ENCODE measurements around the gene ABCA4.
"Not testable (repeated sequence)": the region's sequence is repeated elsewhere in the genome, so short reads cannot be mapped to it uniquely, and the experiment has no call there.

ABCA4 gene

DNA sequence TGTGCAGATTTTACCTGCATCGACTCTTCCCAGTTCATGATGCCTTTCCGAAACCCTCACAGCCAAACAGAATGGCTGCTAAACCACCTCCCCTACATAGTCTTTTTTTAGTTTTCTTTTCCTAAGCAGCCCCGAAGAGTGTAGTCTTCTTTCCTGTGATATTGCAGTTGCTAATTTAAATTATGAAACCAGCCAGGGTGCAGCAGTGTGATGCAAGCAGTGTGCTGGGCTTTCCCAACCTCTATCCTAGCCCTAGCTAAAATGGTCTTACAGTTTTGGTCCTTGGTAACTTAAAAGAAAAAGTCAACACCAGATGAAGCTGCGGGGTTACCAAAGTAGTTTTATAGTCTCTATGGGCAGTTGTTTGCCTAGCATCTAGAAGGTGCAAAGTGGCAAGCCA is 129.7 kb downstream of the ABCA4 start:
- no peak overlapping the region for H3K4me3 Mint-ChIP-seq
- peaks cover 8% of the 10 kb centered on the region for H3K4me1 Mint-ChIP-seq
- ATAC-seq (replicated peaks; ENCODE audit: extremely low read depth, poor library complexity, severe bottlenecking): no peak

GRCh38 chr1:93990477-93990876 is 130.5 kb downstream of the ABCA4 start:
- not testable (repeated sequence) for H3K4me1 Mint-ChIP-seq; ATAC-seq (replicated peaks; ENCODE audit: extremely low read depth, poor library complexity, severe bottlenecking)

More for the DNA sequence above, 129.7 kb downstream of the ABCA4 start:
- no peak overlapping the region for H3K27ac Mint-ChIP-seq (ENCODE audit: low read depth)
- H3K36me3 Mint-ChIP-seq (ENCODE audit: insufficient read depth): no peaks in the 10 kb centered on the region
- H3K9me3 Mint-ChIP-seq: no peaks in the 10 kb centered on the region
- no peak for DNase-seq (ENCODE audit: low spot score in 2 of 2)
- H3K27me3 Mint-ChIP-seq: peaks cover 46% of the 10 kb centered on the region

GRCh38 chr1:93990010-93990409 is 130.9 kb downstream of the ABCA4 start:
- ATAC-seq (replicated peaks; ENCODE audit: extremely low read depth, poor library complexity, severe bottlenecking) (no peak), DNase-seq (ENCODE audit: low spot score in 2 of 2) (no peak)
- H3K36me3 Mint-ChIP-seq (ENCODE audit: insufficient read depth): no peaks in the 10 kb centered on the region
- peaks cover 57% of the 10 kb centered on the region for H3K27me3 Mint-ChIP-seq
- H3K4me1 Mint-ChIP-seq: no peaks in the 10 kb centered on the region
- no peaks in the 10 kb centered on the region for H3K9me3 Mint-ChIP-seq
- H3K27ac Mint-ChIP-seq (ENCODE audit: low read depth): peak overlapping the region; percentile 33
- H3K4me3 Mint-ChIP-seq: no peak overlapping the region

More at GRCh38 chr1:93990477-93990876, 130.5 kb downstream of the ABCA4 start:
- not testable (repeated sequence) for H3K9me3 Mint-ChIP-seq; H3K4me3 Mint-ChIP-seq; H3K36me3 Mint-ChIP-seq (ENCODE audit: insufficient read depth); DNase-seq (ENCODE audit: low spot score in 2 of 2)
- peak overlapping the region; percentile 33 for H3K27ac Mint-ChIP-seq (ENCODE audit: low read depth)
- peaks cover 53% of the 10 kb centered on the region for H3K27me3 Mint-ChIP-seq

GRCh38 chr1:93989601-93990000 is 131.3 kb downstream of the ABCA4 start:
- no peaks in the 10 kb centered on the region for H3K36me3 Mint-ChIP-seq (ENCODE audit: insufficient read depth)
- H3K27ac Mint-ChIP-seq (ENCODE audit: low read depth): no peak overlapping the region
- H3K4me3 Mint-ChIP-seq: no peak overlapping the region
- no peaks in the 10 kb centered on the region for H3K9me3 Mint-ChIP-seq
- no peak for DNase-seq (ENCODE audit: low spot score in 2 of 2)
- no peaks in the 10 kb centered on the region for H3K4me1 Mint-ChIP-seq
- no peak for ATAC-seq (replicated peaks; ENCODE audit: extremely low read depth, poor library complexity, severe bottlenecking)
- peaks cover 62% of the 10 kb centered on the region for H3K27me3 Mint-ChIP-seq

DNA sequence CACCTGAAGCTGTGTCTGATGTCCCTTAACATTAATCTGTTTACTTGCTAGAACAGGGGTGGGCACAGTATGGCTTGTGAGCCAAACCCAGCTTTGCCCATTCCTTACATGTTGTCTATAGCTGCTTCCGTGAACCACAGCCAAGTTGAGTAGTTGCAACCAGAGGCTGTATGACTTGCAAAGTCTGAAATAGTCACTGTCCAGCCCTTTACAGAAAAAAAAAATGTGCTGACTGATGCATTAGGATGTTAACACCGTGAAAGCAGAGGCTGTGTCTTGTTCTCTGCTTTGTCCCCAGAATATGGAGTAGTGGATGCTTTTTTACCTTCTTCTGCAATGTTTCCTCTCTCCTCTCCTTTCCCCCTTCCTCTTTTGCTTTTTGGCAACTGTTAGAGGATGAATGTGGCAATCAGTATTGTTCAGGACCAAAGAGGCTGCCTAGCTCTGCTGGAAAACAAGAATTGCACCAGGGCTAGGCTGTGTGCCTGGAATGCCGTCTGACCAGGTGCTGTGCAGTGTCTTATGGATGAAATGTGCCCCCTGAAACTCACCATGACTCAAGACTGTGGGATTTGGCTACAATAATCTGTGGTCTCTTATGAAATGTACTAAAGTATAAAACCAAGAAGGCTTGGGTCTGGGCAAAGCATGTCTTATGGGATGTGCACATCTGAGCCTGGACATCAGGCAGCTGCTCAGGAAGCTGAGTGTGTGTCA is 132.2 kb downstream of the ABCA4 start:
- Mint-ChIP-seq H3K4me3 (no peak overlapping the region), H3K4me1 (no peaks in the 10 kb centered on the region), H3K27me3 (peaks cover 68% of the 10 kb centered on the region), H3K36me3 (ENCODE audit: insufficient read depth) (no peaks in the 10 kb centered on the region), H3K27ac (ENCODE audit: low read depth) (no peak overlapping the region), H3K9me3 (no peaks in the 10 kb centered on the region)
- DNase-seq (ENCODE audit: low spot score in 2 of 2) (no peak), ATAC-seq (replicated peaks; ENCODE audit: extremely low read depth, poor library complexity, severe bottlenecking) (no peak)

DNA sequence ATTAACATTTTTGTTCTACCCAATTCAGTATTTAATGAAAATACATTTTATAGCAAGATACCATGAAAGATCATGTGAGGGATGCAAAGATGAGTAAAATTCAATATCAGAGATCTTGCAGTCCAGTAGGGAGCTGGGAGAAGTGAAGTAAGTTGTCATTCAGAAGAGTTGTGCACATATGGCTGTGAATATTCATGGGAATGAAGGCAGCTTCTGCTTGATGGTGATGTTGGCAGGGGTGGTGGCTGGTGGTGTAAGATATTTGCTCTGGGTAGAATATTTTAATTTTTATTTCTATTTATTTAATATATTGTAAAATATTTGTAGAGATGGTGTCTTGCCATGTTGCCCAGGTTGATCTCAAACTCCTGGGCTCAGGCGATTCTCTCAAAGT is 139.7 kb downstream of the ABCA4 start:
- DNase-seq (ENCODE audit: low spot score in 2 of 2) (no peak), ATAC-seq (replicated peaks; ENCODE audit: extremely low read depth, poor library complexity, severe bottlenecking) (no peak)
- Mint-ChIP-seq H3K27me3 (peaks cover 23% of the 10 kb centered on the region), H3K27ac (ENCODE audit: low read depth) (no peak overlapping the region), H3K9me3 (no peaks in the 10 kb centered on the region), H3K4me3 (no peak overlapping the region), H3K4me1 (no peaks in the 10 kb centered on the region), H3K36me3 (ENCODE audit: insufficient read depth) (no peaks in the 10 kb centered on the region)

DNA sequence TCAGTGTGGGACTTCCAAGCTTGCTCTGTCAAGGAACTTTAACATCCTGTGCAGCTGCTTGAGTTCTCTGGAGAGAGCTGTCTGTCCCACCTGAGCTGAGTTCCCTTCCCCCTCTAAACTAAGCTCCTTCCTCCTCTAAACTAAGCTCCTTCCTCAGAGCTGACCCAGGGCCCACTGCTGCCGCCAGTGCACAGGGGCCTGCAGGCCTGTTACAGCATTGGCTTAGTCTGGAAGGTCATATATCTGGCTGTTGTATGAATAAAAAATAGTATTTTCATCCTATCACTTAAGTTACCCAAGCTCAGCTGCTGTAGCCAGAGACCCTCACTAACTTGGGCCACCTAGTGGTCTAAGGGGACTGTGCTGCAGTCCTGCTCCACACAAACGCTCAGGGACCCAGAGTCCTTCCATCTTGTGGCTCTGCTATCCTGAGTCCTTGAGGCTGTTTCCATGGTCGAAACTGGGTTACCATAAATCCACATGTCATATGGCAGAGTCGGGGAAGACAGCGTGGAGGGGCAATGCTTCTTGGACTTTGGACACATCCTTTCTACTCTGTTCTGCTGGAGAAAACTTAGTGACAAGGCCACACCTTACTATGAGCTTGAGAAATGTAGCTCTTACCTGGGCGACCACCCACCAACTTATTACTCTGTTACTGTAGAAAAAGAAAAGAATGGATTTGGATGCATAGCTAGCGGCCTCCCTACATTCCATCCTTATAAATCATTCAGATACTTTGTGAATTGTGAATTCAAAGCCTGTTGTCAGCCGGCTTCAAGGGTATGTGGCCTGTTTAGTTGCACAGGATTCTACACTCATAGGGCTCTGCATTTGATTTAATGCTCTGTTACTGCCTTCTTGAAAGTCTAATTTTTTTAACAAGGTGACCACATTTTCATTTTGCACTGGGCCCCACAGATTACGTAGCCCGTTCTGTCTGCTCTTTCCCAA is 140.4 kb downstream of the ABCA4 start:
- ATAC-seq (replicated peaks; ENCODE audit: extremely low read depth, poor library complexity, severe bottlenecking) (no peak), DNase-seq (ENCODE audit: low spot score in 2 of 2) (no peak)
- H3K9me3 Mint-ChIP-seq: no peaks in the 10 kb centered on the region
- H3K27me3 Mint-ChIP-seq: peaks cover 18% of the 10 kb centered on the region
- H3K27ac Mint-ChIP-seq (ENCODE audit: low read depth): no peak overlapping the region
- no peaks in the 10 kb centered on the region for H3K4me1 Mint-ChIP-seq
- H3K4me3 Mint-ChIP-seq: no peak overlapping the region
- no peaks in the 10 kb centered on the region for H3K36me3 Mint-ChIP-seq (ENCODE audit: insufficient read depth)

- Mint-ChIP-seq H3K36me3 (ENCODE audit: insufficient read depth) (no peaks in the 10 kb centered on the region), H3K27ac (ENCODE audit: low read depth) (no peak overlapping the region), H3K9me3 (no peaks in the 10 kb centered on the region), H3K27me3 (peaks cover 10% of the 10 kb centered on the region), H3K4me3 (no peak overlapping the region), H3K4me1 (no peaks in the 10 kb centered on the region)
- ATAC-seq (replicated peaks; ENCODE audit: extremely low read depth, poor library complexity, severe bottlenecking) (no peak), DNase-seq (ENCODE audit: low spot score in 2 of 2) (no peak)
Measured at GRCh38 chr1:93979718-93980319, 141.1 kb downstream of the ABCA4 start.

GRCh38 chr1:93979040-93979717 is 141.8 kb downstream of the ABCA4 start:
- no peak overlapping the region for H3K27ac Mint-ChIP-seq (ENCODE audit: low read depth)
- no peaks in the 10 kb centered on the region for H3K36me3 Mint-ChIP-seq (ENCODE audit: insufficient read depth)
- no peak overlapping the region for H3K4me3 Mint-ChIP-seq
- DNase-seq (ENCODE audit: low spot score in 2 of 2) (no peak), ATAC-seq (replicated peaks; ENCODE audit: extremely low read depth, poor library complexity, severe bottlenecking) (no peak)
- H3K9me3 Mint-ChIP-seq: no peaks in the 10 kb centered on the region
- no peaks in the 10 kb centered on the region for H3K4me1 Mint-ChIP-seq
- H3K27me3 Mint-ChIP-seq: peaks cover 4% of the 10 kb centered on the region

- ATAC-seq (replicated peaks; ENCODE audit: extremely low read depth, poor library complexity, severe bottlenecking) (no peak), DNase-seq (ENCODE audit: low spot score in 2 of 2) (no peak)
- Mint-ChIP-seq H3K27me3 (no peaks in the 10 kb centered on the region), H3K4me1 (no peaks in the 10 kb centered on the region), H3K27ac (ENCODE audit: low read depth) (no peak overlapping the region), H3K36me3 (ENCODE audit: insufficient read depth) (no peaks in the 10 kb centered on the region), H3K9me3 (no peaks in the 10 kb centered on the region), H3K4me3 (no peak overlapping the region)
Measured at GRCh38 chr1:93977598-93977945, 143.4 kb downstream of the ABCA4 start.

DNA sequence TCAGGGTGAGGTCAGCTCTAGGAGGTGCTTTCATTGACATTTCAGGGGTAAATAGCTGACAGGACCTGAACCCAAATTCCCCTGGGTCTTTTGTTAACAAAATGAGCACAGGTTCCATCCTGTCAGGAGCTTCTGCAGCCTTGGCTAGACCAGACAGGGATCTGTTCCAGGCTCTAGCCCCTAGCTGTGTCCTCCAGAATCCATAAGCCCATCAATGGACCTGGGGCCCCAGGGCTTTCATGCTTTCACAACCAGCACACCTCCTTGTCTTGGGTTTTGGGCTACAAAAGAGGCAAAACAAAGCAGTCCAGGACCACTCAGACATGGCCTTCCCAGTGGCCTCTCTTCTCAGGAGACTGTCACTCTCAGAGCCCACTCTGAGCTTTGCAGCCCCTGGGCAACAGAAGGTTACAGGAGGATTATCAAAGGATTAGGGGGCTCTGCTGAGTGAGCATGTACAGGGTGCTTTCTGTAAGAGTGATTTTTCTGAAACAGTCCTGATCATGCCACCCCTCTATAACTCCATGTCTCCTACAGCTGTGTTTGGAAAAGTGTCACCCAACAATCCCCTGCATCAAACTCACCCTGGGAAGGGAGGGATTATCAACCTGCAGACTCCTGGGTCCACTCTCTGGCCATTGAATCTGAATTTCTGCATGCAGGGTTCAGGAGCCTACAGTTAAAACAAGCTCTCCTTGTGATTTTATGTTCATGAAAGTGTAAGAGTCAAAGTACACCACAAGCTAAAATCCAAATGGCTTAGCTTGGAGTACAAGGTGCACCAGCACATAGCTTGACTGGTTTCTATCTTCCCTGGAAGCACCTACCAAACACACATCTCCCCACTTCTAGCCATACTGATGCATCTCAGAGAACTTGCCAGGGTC is 144.0 kb downstream of the ABCA4 start:
- no peak for DNase-seq (ENCODE audit: low spot score in 2 of 2)
- no peak for ATAC-seq (replicated peaks; ENCODE audit: extremely low read depth, poor library complexity, severe bottlenecking)
- H3K27me3 Mint-ChIP-seq: no peaks in the 10 kb centered on the region
- H3K36me3 Mint-ChIP-seq (ENCODE audit: insufficient read depth): no peaks in the 10 kb centered on the region
- no peak overlapping the region for H3K27ac Mint-ChIP-seq (ENCODE audit: low read depth)
- no peaks in the 10 kb centered on the region for H3K4me1 Mint-ChIP-seq
- no peak overlapping the region for H3K4me3 Mint-ChIP-seq
- H3K9me3 Mint-ChIP-seq: no peaks in the 10 kb centered on the region

DNA sequence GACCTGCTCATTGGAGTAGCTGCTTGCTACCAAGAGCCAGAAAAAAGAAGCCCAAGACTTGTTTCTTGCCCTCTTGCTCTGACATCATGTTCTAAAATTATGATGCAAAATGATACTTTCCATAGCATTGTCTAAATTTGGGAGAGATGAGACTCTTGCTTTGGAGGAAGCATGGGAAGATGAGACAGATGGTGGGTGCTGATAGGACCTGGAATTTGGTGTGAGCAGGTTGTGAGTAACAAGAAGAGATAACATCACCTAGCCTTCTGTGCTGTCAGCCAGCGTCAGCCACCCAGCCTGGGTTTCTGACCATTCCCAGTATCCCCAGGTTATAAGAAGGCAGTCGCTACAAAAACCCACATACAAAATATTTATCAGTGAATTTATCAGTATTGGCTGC is 144.7 kb downstream of the ABCA4 start:
- no peaks in the 10 kb centered on the region for H3K4me1 Mint-ChIP-seq
- no peaks in the 10 kb centered on the region for H3K9me3 Mint-ChIP-seq
- no peak for ATAC-seq (replicated peaks; ENCODE audit: extremely low read depth, poor library complexity, severe bottlenecking)
- H3K36me3 Mint-ChIP-seq (ENCODE audit: insufficient read depth): no peaks in the 10 kb centered on the region
- no peaks in the 10 kb centered on the region for H3K27me3 Mint-ChIP-seq
- no peak overlapping the region for H3K4me3 Mint-ChIP-seq
- H3K27ac Mint-ChIP-seq (ENCODE audit: low read depth): no peak overlapping the region
- no peak for DNase-seq (ENCODE audit: low spot score in 2 of 2)
